Activated gamma-delta T cell treated with anti-CD3 and anti-CD28 coated beads, Interleukin-2, amount 50 U/mL, for 16 hours (primary cell): ENCODE results near the gene MYCBP2.
"Not testable (repeated sequence)": the region's sequence is repeated elsewhere in the genome, so short reads cannot be mapped to it uniquely, and the experiment has no call there.

Experiments used
- DNase-seq: peaks from one replicate; pipeline ENCODE4 v3.0.0-alpha.2; 2020; ENCODE audit warnings: low read depth

Gene MYCBP2

DNA sequence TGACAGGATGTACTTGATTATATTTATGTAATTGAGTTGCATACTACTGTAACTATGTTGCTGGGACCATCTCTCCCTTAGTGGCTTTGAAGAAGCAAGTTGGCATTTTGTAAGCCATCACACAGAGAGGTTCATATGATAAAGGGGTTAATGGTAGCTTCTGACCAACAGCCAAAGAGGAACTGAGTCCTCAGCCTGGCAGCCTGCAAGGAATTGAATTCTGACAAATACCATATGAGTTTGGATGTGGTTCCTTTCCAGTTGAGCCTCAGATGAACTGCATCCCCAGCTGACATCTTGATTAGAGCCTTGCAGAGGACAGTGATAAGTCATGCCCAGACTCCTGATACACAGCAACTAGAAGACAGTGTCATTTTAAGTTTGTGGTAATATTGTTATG lies 8.6 kb upstream of the MYCBP2 start:
- DNase-seq, result no peak

DNA sequence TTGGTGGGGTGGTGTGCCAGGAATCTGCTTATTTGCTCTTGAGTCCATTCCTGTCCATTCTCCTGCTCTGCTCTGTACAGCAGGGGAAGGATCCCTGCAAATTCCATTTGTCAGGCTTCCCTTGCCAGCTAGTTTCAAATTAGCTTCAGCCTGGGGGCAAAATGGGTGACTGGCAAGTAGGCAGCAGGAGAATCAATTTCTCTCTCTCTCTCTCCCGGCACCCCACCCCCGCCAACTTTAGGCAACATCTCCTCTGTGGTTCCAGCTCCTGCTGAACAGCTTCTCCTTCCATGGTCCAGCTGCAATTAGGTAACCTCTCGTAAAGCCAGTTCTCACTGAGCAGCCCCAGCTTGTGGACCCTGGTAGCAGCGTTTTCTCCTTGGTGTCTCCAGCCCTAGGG lies 6.7 kb upstream of the MYCBP2 start:
- DNase-seq, result no peak

DNA sequence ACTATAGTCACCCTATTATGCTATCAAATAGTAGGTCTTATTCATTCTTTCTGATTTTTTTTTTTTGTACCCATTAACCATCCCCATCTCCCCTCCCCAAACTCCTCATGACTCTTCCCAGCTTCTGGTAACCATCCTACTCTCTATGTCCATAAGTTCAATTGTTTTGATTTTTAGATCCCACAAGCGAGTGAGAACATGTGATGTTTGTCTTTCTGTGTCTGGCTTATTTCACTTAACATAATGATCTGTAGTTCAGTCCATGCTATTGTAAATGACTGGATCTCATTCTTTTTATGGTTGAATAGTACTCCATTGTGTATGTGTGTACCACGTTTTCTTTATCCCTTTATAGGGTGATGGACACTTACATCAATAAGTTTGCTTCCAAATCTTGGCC lies 4.5 kb upstream of the MYCBP2 start:
- DNase-seq, result no peak

DNA sequence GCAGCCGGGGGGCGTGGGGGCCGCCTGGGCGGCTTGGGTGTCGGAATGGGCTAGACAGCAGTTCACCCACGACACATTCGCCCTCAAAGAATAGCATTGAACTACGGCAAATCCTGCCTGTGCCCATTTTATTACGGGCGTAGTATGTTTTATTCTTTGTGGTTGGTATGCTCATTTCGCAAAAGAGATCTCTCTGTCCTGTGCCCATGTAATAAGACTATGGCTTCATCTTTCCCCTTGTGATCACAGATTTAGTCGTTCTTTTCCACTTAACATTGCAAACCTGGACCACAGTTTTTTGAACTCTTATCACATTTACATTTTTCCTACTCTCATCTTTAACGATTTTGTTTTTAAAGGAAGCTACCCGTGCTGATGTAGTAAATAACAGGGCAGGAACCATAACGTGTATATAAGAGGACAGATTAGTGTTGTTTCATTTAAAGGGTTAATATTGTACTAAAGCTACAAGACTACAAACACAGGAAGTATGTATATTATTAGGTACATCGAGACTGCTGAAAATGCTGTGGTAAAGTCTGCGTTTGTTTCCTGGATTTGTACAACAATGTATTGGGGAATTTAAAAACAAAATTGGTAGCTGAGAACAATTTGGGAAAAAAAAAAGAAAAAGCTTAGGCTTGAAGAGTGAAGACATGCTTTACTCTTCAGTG lies 3.2 kb upstream of the MYCBP2 start:
- no peak for DNase-seq

DNA sequence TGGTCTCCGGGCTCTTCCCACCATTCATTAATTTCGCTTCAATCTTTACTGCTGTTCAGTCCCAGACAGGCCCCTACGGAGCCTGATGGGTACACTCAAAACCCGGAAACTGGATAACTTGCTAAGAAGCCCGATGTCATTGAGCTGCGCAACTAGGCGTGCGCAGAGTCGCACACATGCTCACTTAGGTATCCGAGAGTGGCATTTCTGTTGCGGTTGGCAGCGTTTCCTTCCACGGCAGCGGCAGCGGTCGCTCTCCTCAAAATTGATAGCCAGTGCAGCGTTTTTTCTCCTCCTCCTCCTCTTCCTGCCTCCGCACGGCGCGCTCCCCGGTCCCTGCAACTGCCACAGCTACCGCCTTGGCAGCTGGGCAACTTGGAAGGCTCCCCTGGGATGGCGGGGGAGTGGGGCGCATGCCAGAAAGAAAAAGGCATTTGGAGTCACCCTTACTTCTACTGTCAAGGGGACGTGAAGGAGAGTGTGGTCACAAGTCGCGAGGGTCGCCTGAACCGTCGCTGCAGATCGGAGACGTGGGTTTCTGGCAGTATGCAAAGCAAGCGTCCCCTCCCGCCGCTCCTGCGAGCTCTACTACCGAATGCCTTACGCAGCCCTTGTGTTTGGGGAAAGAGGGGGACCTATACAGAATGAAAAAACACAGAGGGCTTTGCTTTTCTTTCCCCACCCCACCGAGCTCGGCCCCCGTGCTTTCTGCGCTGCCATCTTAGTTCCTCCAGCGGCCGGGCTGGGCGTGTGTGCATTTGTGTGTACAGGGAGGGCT lies 2.4 kb upstream of the MYCBP2 start:
- peak; percentile 81 for DNase-seq

DNA sequence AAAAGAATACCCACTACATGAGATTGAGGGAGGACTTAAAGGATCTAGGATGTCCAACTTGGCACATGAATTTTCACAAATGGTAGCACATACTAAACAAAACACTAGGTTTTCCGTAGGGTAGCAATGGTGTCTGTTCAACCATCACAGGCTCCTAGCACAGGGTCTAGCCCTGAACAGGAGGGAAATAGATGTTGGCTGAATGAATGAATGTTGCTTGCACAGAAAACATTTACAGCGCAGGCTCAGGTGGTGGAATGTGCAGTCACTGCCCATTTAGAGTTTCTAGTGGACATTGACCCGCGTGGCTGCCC lies 1.9 kb upstream of the MYCBP2 start:
- DNase-seq, result no peak

DNA sequence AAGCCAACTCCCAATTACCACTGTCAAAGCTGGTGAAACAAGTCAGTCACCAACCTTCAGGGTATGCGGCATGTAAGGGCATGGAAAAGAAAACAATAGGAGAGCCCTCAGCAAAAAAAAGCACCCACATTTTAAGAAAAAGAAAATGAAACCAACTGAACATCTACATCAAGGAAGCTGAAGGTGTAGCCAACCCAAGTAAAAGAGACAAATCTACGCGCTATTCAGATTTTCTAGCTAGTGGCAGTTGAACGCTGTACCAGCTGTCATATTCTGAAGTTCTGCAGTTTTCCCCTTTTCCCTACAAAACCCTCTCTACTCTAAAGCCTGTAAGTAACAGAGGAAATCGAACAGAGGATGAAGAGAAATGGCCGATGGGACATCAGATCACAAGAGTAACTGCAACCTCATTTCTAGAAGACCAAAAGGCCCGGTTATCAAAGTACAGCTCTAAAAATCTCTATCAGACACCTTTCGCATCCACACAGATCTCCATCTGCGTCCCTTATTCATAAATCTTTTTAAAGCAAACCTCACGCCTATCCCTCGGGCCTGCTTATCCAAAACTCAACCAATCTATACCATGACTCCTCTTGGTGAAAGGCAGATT lies 1.4 kb downstream of the MYCBP2 start:
- DNase-seq, result no peak

DNA sequence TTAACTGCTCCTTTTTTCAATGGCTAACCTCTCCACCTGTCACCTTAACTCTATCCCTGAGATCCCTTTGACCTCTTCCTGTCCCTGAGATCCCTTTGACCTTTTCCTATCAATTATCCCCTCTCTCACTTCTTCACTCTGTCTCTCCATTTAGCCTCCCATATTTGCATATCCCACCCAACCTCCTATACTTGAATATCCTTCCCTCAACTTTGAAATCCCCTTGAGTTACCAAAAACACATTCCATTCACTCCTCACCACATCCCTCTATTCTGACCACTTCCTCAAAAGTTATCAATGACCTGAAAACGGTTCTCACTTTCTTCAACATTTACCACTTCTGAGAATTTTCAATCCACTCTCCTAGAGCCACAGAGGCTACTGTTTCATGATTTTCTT lies 3.0 kb downstream of the MYCBP2 start:
- DNase-seq, result no peak

DNA sequence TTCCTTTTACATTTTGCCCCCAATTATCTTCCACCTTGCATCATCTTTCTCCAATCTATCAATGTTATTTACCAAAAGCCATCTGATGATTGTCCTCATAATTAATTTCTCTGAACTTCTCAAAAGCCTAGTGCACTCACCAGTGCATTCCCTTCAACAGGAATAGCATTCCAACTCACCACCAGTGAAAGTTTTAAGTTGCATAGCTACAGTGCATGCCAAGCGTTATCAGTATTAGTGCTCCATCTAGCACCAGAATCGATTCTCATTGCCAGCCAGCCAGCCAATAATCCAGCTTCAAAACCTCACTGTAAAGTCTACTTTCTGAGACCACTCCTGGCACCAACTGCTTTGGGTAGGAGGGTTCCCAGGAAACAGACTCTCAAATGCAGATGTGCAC lies 7.4 kb downstream of the MYCBP2 start:
- DNase-seq, result no peak

DNA sequence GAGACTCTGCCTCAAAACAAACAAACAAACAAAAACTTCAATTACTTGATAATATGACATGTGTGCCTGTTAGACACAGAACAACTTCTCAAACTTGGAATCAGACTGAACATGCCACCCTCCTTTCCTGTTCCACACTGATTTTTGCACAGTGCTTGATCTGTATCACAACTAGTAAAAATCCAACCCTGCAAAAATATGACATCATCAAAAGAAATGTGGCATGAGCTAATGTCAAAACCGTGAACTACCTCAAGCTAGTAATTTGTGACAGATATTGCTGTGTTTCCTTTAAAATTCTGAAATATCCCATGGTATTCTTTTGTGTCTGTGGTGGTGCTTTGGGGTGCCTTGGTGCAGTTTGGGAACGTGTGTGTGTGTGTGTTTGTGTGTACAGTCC lies 8.2 kb downstream of the MYCBP2 start:
- DNase-seq, result no peak

DNA sequence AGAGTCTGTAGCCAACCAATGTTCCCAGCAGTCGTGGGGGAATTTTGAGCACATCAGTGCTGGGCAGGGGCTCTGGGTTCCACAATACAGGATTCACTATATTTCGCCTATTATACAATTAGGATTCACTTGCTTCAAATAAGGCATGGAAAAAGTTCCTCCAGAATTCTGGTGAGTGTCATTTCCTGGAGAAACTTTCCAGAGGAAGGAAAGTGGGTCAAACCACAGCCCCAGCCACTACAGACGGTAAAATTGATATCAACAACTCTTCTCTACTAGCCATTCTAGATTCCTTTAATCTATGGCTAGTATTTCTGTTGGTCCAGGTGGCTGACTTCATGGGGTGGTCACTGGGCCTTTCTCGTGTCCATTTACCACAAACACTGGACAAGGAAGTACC lies 10.5 kb downstream of the MYCBP2 start:
- DNase-seq, result no peak

DNA sequence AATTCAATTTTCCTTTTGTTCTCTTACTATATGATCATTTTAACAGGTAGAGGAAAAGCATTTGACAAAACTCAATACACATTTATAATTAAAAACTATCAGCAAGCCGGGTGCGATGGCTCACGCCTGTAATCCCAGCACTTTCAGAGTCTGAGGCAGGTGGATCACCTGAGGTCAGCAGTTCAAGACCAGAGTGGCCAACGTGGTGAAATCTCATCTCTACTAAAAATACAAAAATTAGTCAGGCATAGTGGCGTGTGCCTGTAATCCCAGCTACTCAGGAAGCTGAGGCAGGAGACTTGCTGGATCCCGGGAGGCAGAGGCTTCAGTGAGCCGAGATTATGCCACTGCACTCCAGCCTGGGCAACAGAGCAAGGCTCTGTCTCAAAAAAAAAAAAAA lies 11.4 kb downstream of the MYCBP2 start:
- not testable (repeated sequence) for DNase-seq

DNA sequence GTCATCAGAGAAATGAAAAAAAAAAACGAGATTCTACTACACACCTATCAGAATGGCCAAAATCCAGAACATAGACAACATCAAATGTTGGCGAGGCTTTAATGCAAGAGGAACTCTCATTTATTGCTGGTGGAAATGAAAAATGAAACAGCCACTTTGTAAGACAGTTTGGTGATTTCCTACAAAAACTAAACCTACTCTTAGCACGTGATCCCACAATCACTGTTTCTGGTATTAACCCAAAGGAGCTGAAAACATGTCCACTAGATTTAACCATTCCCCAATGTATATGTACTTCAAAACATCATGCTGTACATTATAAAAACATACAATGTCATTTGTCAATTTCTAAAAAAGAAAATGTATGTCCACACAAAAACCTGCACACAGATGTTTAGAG lies 13.0 kb downstream of the MYCBP2 start:
- DNase-seq, result no peak

DNA sequence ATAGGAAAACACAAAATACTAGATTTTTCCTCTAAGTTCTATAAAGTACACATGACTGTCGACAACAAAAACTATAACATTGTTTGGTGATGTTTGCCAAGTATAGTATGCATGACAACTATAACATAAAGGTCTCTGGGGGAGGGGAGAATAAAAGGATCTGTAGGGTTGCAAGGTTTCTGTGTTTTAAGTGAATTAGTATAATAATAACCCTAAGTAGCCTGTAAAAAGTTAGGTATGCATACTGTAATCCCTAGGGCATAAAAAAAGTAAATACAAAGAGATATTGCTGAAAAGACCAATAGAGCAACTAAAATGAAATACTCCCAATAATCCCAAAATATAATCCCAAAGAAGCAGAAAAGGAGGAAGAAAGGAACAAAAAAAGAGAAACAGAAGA lies 14.6 kb downstream of the MYCBP2 start:
- DNase-seq, result no peak

DNA sequence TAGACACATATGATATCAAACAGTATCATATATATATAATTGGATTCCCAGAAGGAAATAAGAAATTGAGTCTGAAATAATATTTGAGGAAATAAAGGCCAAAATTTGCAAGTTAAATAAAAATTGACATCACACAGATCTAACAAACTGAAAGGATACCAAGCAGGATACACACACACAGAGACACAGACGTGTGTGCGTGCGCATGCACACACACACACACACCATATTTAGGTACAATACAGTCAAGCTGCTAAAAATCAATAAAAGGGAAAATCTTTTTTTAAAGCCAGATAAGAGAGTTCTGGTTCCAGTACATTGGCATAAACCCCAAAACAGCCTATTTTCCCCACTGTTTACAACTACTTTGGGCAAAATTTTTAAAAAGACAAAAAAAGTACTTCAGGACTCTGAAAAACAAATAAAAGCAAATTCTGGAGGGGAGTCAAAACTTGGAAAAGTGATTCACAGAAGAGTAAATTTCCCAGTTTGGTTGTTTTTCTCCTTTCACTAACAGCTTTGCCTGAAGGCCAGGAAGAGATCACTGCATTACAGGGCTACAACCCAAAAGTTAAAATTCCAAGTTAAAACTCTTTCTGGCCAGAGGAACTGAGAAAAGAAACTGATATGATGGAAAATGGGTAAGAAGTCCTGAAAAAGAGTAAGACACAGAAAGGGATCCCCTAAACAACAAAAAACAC lies 16.2 kb downstream of the MYCBP2 start:
- DNase-seq, result no peak

DNA sequence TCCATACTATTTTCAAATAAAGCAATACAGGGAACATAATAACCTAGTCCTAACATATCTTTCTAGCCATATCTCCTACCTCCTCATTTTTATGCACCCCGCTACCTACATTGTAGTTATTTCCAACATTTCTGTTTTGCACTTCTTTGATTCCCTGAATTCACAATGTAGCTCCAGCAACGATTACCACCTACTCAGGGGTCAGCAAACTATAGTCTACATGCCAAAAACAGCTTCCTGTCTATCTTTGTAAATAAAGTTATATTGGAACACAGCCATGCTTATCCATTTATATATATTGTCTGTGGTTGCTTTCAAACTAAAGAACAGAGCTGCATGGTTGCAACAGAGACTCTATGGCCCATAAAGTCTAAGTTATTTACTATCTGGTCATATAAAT lies 16.7 kb downstream of the MYCBP2 start:
- DNase-seq, result no peak

DNA sequence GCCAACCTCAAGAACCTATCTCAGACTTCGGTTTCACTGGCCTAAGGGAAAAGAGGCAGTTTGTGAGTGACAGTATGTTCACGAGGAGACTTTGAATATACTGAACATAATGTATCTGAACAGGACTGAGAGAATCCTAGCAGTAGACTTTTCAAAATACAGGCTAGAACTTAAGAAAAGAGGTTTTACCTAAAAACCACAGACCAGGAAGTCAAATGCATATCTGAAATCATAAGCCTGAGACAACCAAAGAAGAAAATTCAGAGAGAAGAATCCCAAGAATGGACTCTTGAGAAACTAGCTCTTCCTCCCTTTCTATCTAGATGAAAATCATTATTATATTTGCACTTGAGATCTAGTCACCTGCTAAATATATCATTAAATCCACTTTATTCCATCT lies 17.6 kb downstream of the MYCBP2 start:
- DNase-seq, result no peak

DNA sequence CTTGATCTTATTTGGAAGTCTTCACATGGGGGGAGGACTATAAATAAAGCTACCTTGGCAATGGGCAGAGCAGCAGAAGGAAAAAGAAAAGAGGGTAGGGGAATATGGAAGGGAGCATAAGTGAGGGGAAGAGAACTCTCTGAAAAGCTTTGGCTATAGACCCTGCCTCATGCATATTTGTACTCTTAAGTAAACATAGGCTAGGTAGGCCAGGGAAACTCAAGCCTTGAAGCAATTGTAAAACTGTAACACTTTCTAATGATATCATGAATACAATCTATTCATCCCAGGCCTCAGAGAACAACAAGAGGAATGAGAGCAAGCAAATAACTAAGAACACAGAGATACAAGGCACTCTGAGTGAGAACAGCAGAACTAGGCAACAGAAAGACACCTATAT lies 20.4 kb downstream of the MYCBP2 start:
- DNase-seq, result no peak

DNA sequence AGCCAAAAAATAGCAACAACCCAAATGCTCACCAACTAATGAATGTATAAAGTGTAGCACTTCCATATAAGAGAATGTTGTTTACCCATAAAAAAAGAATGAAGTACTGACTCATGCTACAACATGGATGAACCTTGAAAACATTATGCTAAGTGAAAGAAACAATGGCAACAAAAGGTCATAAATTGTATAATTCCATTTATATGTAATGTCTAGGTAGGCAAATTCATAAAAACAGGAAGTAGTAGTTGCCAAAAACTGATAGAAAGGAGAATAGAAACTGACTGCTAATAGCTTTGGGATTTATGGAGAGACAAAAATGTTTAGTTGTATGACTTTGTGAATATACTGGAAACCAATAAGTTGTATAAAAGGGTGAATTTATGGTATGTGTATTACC lies 21.6 kb downstream of the MYCBP2 start:
- DNase-seq, result no peak

DNA sequence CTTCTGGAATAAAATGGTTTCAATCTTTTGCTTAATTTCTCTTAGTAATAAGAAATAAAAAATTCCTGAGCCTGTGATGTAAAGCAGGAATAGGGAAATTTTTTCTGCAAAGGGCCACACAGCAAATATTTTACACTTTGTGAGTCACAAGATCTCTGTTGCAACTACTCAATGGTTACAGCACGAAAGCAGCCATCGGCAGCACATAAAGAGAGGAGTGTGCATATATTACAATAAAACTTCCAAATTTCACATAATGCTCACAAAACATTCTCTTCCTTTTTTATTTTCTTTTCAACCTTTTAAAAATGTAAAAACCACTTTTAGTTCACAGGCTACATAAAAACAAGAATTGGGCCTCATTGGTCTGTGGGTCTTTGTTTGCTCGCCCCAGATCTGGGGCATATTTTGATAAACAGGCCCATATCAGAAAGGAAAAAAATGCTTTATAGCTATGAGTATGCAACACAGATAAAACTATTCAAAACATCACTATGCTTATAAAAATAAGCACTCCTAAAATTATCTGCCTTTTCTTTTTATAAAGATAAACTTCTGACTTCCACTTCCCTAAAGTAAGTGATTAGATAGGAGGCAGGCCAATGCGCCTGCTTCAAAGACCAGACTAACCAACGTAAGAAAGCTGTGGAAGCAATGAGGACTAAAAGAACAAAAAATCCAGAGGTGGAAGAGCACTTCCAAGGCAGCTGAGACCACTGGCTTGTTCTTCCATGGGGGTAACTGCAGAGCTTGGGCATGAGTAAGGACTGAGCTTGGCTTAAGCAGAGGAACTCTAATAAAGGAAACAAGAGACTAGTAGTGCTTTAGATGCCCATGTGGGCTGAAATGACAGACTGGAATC lies 26.5 kb downstream of the MYCBP2 start:
- DNase-seq, result no peak

DNA sequence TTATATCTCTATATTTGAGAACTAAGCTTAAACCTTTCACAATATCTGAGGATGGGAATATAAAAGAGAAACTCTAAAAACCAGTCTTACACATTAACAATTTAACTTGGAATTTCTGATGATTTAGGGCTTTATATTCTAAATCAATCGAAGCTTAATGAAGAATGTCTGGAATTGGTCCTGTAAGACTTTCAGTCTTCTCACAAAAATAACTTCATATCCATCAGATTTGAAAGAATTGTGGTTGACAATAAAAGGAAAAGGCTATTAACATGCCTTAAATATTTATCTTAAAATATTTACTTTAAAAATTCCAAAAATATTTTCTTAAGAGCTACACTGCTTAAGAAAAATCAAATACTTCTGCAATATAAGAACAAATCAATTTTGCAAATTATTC lies 27.3 kb downstream of the MYCBP2 start:
- no peak for DNase-seq

DNA sequence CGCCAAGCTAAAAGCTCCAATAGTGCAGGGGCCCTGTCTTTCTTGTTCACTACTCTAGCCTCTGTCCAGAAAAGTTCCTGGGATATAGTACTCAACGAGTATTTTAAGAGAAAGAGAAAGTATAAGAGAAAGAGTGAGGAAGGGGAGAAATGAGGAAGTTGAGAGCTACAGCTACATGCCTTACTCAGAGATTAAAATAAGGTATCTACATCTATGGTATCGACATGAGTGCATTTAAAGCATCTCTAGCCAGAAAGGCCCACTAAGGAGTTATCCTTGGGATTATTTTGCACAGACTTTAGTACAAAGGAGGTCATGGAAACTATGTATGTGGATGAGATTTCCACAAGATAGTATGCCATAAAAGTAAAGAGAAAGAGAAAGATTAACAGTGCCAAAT lies 28.5 kb downstream of the MYCBP2 start:
- DNase-seq, result no peak
